WTC11 (cell line): ENCODE results near the gene FGR. TPM values are rescaled to one million over a fixed set of nuclear protein-coding genes. Genes with fewer than 3 reads are reported as not detected.

ENCODE experiments used
- ATAC-seq: fragments of 200-7000 bp; cut with Tn5 transposase; 2 replicates; pipeline ENCODE4 v1.10.0; 2021; ENCODE audit warnings: mild to moderate bottlenecking, moderate library complexity
- CTCF ChIA-PET: fragments of 300-600 bp; sonication (Branson Sonifier 250); formaldehyde crosslinking; loops from one replicate; lab custom pipeline; 2021; ENCODE audit warnings: antibody characterized with exemption; lab: Charles Lee
- POLR2A ChIA-PET: fragments of 350-600 bp; sonication (Branson Sonifier 250); formaldehyde crosslinking; loops from one replicate; lab custom pipeline; 2021; ENCODE audit warnings: antibody characterized with exemption; lab: Charles Lee
- DNase-seq: peaks from one replicate; pipeline ENCODE4 v3.0.0; 2021; ENCODE audit warnings: low spot score
- H3K27ac Mint-ChIP-seq: 2 replicates; pipeline ENCODE4 v1.8.0; 2021; ENCODE audit warnings: mixed read lengths
- H3K27me3 Mint-ChIP-seq: 2 replicates; pipeline ENCODE4 v1.8.0; 2021; ENCODE audit warnings: low read depth, mild to moderate bottlenecking, moderate library complexity, mixed read lengths
- H3K36me3 Mint-ChIP-seq: 2 replicates; pipeline ENCODE4 v1.8.0; 2021; ENCODE audit warnings: mixed read lengths
- H3K4me1 Mint-ChIP-seq: 2 replicates; pipeline ENCODE4 v1.8.0; 2022; ENCODE audit warnings: mixed read lengths
- H3K4me3 Mint-ChIP-seq: 2 replicates; pipeline ENCODE4 v1.8.0; 2021; ENCODE audit warnings: mild to moderate bottlenecking, moderate library complexity, mixed read lengths
- H3K9me3 Mint-ChIP-seq: 2 replicates; pipeline ENCODE4 v1.8.0; 2021; ENCODE audit warnings: mixed read lengths
- ESRRA ChIP-seq: sonication (generic); formaldehyde crosslinking; IDR thresholded peaks from 2 replicates; pipeline ENCODE4 v1.8.1; 2022; ENCODE audit warnings: mild to moderate bottlenecking, missing genetic modification reagents, borderline replicate concordance
- ETV6 ChIP-seq: sonication (generic); formaldehyde crosslinking; IDR thresholded peaks from 2 replicates; pipeline ENCODE4 v1.8.1; 2022; ENCODE audit warnings: mild to moderate bottlenecking, missing genetic modification reagents
- FOXJ3 ChIP-seq: sonication (generic); formaldehyde crosslinking; IDR thresholded peaks from 2 replicates; pipeline ENCODE4 v1.9.0; 2021; ENCODE audit warnings: missing genetic modification reagents, mild to moderate bottlenecking, borderline replicate concordance
- FOXP1 ChIP-seq: sonication (generic); formaldehyde crosslinking; IDR thresholded peaks from 2 replicates; pipeline ENCODE4 v1.8.0; 2022; ENCODE audit warnings: missing genetic modification reagents, mild to moderate bottlenecking, moderate library complexity, borderline replicate concordance
- MYBL2 ChIP-seq: sonication (generic); formaldehyde crosslinking; IDR thresholded peaks from 2 replicates; pipeline ENCODE4 v1.8.1; 2023; ENCODE audit warnings: mild to moderate bottlenecking, moderate library complexity, missing genetic modification reagents
- NFATC4 ChIP-seq: fragments of 250-450 bp; sonication (Bioruptor Pico); IDR thresholded peaks from 2 replicates; pipeline ENCODE4 v1.9.0; 2021; ENCODE audit warnings: mild to moderate bottlenecking
- TEAD4 ChIP-seq: sonication (generic); formaldehyde crosslinking; IDR thresholded peaks from 2 replicates; pipeline ENCODE4 v1.8.0; 2022; ENCODE audit warnings: mild to moderate bottlenecking, missing genetic modification reagents
- ZNF317 ChIP-seq: sonication (generic); formaldehyde crosslinking; IDR thresholded peaks from 2 replicates; pipeline ENCODE4 v1.8.1; 2023; ENCODE audit warnings: low read depth, mild to moderate bottlenecking, moderate library complexity, missing genetic modification reagents, borderline replicate concordance
- ZNF396 ChIP-seq: fragments of 250-450 bp; sonication (Bioruptor Pico); IDR thresholded peaks from 2 replicates; pipeline ENCODE4 v1.8.0; 2021; ENCODE audit warnings: mild to moderate bottlenecking, moderate library complexity, borderline replicate concordance
- total RNA-seq: library from RNA; stranded (reverse); gene quantifications from 3 replicates; pipeline ENCODE4 v1.2.3, GENCODE V29; 2021
- TF ChIP-seq, protein P1 (sequence below): sonication (generic); formaldehyde crosslinking; IDR thresholded peaks from 2 replicates; pipeline ENCODE4 v1.8.0; 2023; ENCODE audit warnings: missing genetic modification reagents
- TF ChIP-seq, protein P2 (sequence below): sonication (generic); formaldehyde crosslinking; conservative IDR thresholded peaks from 2 replicates; pipeline ENCODE4 v1.8.1; 2023; ENCODE audit warnings: mild to moderate bottlenecking, low read depth, missing genetic modification reagents, moderate library complexity
- TF ChIP-seq, protein P3 (sequence below): sonication (generic); formaldehyde crosslinking; IDR thresholded peaks from 2 replicates; pipeline ENCODE4 v1.8.1; 2023; ENCODE audit warnings: mild to moderate bottlenecking, moderate library complexity, missing genetic modification reagents
- TF ChIP-seq, protein P4 (sequence below): fragments of 250-450 bp; sonication (Bioruptor Pico); conservative IDR thresholded peaks from 2 replicates; pipeline ENCODE4 v1.9.0; 2021; ENCODE audit warnings: mild to moderate bottlenecking
- TF ChIP-seq, protein P5 (sequence below): sonication (generic); formaldehyde crosslinking; IDR thresholded peaks from 2 replicates; pipeline ENCODE4 v1.8.0; 2022; ENCODE audit warnings: mild to moderate bottlenecking, missing genetic modification reagents
- TF ChIP-seq, protein P6 (sequence below): sonication (generic); formaldehyde crosslinking; IDR thresholded peaks from 2 replicates; pipeline ENCODE4 v1.8.0; 2022; ENCODE audit warnings: missing genetic modification reagents

The FGR gene
- total RNA-seq, 1 experiment from 2014 or later = 0.77 TPM

DNA sequence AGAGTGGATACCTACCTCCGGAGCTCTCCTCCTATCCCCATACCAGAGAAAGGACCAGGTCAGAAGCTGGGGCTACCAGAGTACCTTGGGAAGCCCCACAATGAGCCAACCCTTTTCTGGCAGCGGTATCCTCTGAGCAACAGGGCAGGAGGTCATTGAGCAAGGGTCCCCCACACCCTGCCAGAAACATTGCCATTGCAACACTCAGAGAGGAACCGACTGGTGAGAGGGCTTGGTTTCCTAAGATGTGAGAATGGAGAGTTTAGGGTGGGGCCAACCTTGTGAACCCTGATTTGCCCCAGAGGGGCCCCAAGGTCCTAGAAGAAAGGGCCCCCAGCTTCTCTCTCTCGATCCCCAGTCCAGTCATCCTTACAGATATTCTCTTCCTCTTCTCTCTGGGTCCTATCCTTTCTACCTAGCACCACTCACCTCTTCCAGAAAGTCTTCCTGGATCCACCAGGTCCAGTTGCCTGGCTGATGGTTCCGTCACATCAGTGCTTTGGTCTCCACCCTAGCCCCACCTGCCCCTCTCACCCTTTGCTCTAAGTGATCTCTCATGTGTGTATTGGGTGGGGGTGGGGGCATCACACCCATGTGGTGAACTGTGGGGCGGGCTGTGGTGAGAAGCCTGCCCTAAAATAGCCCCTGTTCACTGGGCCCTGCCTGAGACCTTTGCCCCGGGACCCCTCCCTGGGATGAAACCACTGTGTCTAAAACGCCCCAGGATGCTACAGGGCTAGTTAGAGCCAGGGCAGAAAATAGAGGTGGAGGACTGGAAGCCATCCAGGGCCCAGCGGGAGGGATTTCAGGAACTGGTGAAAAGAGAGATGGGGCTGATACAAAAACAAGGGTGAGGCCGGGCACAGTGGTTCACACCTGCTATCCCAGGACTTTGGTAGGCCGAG, 8.7 kb downstream of the FGR start (continued):
- TF ChIP-seq FOXJ3 (CRISPR knock-in tag) (no peak), ETV6 (CRISPR knock-in tag) (no peak)

DNA sequence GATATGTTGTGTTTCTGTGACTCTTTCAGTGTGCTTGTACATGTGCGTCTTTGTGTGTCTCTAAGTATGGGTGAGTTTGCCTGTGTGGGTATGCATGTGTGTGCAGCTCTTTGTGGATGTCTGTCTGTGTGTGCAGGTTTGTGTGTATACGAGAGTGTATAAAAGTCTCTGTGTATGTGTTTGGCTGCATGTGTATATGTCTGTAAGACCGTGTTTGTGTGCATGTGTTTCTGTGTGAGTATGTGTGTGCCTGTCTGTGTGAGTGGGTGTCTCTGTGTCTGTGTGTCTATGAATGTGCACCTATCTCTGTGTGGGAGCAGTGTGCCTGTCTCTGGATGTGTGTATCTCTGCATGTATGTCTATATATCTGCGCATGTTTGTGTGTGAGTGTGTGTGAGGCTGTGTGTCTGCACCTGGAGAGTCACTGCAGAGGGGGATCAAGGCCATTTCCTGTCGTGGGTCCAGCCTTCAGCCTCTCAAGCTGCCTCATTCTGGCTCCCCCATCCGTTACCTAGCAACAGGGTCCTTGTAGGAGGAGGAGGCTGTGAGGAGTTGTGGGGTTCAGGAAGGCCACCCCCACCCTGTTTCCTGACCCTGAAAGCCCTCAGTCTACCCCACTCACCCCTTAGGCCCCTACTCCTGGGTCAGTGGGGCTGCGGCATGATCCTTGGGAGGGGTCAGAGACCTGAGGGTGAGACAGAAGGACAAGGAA, 10.4 kb downstream of the FGR start:
- H3K4me1 Mint-ChIP-seq = peaks cover 27% of the 10 kb centered on the region
- POLR2A ChIA-PET = interaction anchor here (0.6 to 1.6 kb wide), 2 partner anchors 8 to 53 kb away, joined by 4 to 8 read pairs; no protein-coding TSS in a partner anchor
- H3K4me3 Mint-ChIP-seq = no peak overlapping the region
- H3K27ac Mint-ChIP-seq = no peak overlapping the region
- no peaks in the 10 kb centered on the region for H3K36me3 Mint-ChIP-seq
- TF ChIP-seq, protein P1, sequence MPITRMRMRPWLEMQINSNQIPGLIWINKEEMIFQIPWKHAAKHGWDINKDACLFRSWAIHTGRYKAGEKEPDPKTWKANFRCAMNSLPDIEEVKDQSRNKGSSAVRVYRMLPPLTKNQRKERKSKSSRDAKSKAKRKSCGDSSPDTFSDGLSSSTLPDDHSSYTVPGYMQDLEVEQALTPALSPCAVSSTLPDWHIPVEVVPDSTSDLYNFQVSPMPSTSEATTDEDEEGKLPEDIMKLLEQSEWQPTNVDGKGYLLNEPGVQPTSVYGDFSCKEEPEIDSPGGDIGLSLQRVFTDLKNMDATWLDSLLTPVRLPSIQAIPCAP = no peak
- TF ChIP-seq TEAD4 (CRISPR knock-in tag) = no peak
- TF ChIP-seq, protein P2, sequence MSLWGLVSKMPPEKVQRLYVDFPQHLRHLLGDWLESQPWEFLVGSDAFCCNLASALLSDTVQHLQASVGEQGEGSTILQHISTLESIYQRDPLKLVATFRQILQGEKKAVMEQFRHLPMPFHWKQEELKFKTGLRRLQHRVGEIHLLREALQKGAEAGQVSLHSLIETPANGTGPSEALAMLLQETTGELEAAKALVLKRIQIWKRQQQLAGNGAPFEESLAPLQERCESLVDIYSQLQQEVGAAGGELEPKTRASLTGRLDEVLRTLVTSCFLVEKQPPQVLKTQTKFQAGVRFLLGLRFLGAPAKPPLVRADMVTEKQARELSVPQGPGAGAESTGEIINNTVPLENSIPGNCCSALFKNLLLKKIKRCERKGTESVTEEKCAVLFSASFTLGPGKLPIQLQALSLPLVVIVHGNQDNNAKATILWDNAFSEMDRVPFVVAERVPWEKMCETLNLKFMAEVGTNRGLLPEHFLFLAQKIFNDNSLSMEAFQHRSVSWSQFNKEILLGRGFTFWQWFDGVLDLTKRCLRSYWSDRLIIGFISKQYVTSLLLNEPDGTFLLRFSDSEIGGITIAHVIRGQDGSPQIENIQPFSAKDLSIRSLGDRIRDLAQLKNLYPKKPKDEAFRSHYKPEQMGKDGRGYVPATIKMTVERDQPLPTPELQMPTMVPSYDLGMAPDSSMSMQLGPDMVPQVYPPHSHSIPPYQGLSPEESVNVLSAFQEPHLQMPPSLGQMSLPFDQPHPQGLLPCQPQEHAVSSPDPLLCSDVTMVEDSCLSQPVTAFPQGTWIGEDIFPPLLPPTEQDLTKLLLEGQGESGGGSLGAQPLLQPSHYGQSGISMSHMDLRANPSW (CRISPR knock-in tag) = no peak
- no peak for TF ChIP-seq ZNF396 (CRISPR knock-in tag)
- TF ChIP-seq, protein P3, sequence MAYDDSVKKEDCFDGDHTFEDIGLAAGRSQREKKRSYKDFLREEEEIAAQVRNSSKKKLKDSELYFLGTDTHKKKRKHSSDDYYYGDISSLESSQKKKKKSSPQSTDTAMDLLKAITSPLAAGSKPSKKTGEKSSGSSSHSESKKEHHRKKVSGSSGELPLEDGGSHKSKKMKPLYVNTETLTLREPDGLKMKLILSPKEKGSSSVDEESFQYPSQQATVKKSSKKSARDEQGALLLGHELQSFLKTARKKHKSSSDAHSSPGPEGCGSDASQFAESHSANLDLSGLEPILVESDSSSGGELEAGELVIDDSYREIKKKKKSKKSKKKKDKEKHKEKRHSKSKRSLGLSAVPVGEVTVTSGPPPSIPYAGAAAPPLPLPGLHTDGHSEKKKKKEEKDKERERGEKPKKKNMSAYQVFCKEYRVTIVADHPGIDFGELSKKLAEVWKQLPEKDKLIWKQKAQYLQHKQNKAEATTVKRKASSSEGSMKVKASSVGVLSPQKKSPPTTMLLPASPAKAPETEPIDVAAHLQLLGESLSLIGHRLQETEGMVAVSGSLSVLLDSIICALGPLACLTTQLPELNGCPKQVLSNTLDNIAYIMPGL (CRISPR knock-in tag) = no peak
- TF ChIP-seq ESRRA (CRISPR knock-in tag) = no peak
- TF ChIP-seq, all 79 proteins: peak for 0
- CTCF ChIA-PET = interaction anchor here (0.8 to 1.8 kb wide), 4 partner anchors 19 to 68 kb away, joined by 3 to 6 read pairs (median 4); no protein-coding TSS in a partner anchor
- no peak; the same call in 1 of the 2 replicates for ATAC-seq
- H3K9me3 Mint-ChIP-seq = no peaks in the 10 kb centered on the region
- no peaks in the 10 kb centered on the region for H3K27me3 Mint-ChIP-seq
- no peak for DNase-seq

DNA sequence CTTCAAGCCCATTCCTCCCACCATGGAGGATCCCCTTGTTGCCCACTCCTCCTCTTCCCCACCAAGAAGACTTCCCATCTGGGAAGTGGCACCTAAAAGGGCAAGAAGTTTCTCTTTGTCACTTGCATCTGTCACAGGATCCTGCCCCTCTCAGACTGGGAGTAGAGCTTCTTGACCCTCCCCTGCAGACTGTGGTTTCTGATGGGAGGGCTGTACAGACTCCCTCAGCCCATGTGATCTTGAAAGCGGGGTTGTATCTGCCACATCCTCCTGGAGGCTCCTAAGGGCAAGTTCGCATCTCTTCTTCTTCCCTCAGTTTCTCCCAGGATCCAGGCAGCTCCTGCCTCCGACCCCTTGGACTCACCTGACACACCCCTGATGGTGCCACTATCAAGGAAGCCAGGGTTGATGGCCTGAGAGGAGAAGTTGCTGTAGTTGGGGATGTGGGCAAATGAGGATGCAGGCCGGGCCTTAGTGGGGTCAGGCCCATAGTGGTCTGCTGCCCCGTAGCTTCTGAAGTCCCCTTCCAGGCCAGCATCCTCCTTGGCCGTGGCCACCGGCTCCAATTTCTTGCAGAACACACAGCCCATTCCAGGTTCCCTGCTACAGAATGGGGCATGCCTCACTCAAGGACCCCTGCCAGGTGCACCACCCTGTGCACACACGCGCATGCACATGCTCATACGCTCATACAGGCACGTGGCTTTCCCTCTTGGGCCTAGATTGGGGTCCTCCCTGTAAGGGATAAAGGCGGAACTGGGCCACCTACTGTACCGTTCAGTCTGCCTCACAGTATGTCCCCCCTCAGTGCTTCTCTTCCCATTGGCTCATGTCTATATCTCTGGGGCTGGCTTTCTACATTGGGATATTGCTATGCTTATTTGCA, 11.4 kb downstream of the FGR start:
- TF ChIP-seq, protein P4, sequence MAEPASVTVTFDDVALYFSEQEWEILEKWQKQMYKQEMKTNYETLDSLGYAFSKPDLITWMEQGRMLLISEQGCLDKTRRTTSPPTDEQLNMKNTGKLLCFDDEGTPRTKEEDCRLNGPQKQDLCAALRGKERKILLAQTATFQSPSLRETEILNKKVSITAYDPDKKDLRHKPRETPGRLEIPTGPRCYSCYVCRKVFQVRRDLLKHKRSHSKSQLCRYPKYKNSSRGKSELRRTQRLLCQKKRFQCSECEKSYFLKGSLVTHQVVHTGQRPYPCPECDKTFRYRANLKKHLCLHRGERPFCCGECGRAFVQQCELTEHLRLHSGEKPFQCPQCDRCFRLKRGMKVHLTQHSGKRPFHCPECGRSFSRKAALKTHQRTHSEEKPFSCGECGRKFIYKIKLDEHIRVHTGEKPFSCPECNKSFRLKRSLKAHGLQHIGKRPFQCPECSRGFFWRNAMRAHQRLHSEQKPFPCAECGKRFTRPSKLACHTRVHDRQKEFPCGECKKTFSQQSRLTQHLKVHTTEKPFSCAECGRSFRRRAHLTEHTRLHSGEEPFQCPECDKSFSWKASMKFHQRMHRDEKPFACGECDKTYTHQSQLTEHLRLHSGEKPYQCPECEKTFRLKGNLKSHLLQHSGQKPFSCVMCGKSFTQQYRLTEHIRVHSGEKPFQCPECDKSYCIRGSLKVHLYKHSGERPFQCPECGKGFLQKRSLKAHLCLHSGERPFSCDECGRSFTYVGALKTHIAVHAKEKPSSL = no peak
- no peak for TF ChIP-seq NFATC4
- no peak for TF ChIP-seq MYBL2 (CRISPR knock-in tag)
- no peak for TF ChIP-seq ZNF317 (CRISPR knock-in tag)
- TF ChIP-seq, protein P5, sequence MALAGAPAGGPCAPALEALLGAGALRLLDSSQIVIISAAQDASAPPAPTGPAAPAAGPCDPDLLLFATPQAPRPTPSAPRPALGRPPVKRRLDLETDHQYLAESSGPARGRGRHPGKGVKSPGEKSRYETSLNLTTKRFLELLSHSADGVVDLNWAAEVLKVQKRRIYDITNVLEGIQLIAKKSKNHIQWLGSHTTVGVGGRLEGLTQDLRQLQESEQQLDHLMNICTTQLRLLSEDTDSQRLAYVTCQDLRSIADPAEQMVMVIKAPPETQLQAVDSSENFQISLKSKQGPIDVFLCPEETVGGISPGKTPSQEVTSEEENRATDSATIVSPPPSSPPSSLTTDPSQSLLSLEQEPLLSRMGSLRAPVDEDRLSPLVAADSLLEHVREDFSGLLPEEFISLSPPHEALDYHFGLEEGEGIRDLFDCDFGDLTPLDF (CRISPR knock-in tag) = no peak
- TF ChIP-seq FOXP1 (CRISPR knock-in tag) = no peak
- TF ChIP-seq, protein P6, sequence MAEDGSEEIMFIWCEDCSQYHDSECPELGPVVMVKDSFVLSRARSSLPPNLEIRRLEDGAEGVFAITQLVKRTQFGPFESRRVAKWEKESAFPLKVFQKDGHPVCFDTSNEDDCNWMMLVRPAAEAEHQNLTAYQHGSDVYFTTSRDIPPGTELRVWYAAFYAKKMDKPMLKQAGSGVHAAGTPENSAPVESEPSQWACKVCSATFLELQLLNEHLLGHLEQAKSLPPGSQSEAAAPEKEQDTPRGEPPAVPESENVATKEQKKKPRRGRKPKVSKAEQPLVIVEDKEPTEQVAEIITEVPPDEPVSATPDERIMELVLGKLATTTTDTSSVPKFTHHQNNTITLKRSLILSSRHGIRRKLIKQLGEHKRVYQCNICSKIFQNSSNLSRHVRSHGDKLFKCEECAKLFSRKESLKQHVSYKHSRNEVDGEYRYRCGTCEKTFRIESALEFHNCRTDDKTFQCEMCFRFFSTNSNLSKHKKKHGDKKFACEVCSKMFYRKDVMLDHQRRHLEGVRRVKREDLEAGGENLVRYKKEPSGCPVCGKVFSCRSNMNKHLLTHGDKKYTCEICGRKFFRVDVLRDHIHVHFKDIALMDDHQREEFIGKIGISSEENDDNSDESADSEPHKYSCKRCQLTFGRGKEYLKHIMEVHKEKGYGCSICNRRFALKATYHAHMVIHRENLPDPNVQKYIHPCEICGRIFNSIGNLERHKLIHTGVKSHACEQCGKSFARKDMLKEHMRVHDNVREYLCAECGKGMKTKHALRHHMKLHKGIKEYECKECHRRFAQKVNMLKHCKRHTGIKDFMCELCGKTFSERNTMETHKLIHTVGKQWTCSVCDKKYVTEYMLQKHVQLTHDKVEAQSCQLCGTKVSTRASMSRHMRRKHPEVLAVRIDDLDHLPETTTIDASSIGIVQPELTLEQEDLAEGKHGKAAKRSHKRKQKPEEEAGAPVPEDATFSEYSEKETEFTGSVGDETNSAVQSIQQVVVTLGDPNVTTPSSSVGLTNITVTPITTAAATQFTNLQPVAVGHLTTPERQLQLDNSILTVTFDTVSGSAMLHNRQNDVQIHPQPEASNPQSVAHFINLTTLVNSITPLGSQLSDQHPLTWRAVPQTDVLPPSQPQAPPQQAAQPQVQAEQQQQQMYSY (CRISPR knock-in tag) = no peak
- H3K27me3 Mint-ChIP-seq = no peaks in the 10 kb centered on the region
- DNase-seq (no peak), ATAC-seq (no peak)
- ChIA-PET CTCF (interaction anchor here (0.5 to 2.6 kb wide), 4 partner anchors 19 to 83 kb away, joined by 3 to 16 read pairs (median 6); no protein-coding TSS in a partner anchor), POLR2A (no interaction called here)
- H3K4me3 Mint-ChIP-seq = no peak overlapping the region
- H3K4me1 Mint-ChIP-seq = peaks cover 17% of the 10 kb centered on the region
- H3K9me3 Mint-ChIP-seq = no peaks in the 10 kb centered on the region
- no peaks in the 10 kb centered on the region for H3K36me3 Mint-ChIP-seq
- H3K27ac Mint-ChIP-seq = no peak overlapping the region
